Endodermal cell (in vitro differentiated cells): ENCODE results near the gene UQCRQ. TPM values are rescaled to one million over a fixed set of nuclear protein-coding genes. Genes with fewer than 3 reads are reported as not detected.
A peak's percentile ranks its signal among the peaks of the same experiment; 100 is the strongest.

Experiments
- DNase-seq: peaks from one replicate; pipeline ENCODE4 v3.0.0-alpha.2; 2017
- H3K27ac ChIP-seq: 2 replicates; pipeline ENCODE4 v1.5.1; 2013; ENCODE audit warnings: mild to moderate bottlenecking, low read depth, low read length, moderate library complexity
- H3K27me3 ChIP-seq: 2 replicates; pipeline ENCODE4 v1.6.1; 2013; ENCODE audit warnings: mild to moderate bottlenecking, low read length, moderate library complexity; ENCODE audit not compliant: insufficient read depth, control insufficient read depth, poor library complexity, severe bottlenecking
- H3K36me3 ChIP-seq: 2 replicates; pipeline ENCODE4 v1.7.0; 2013; ENCODE audit warnings: mild to moderate bottlenecking, low read length, moderate library complexity; ENCODE audit not compliant: control insufficient read depth, insufficient read depth
- H3K4me1 ChIP-seq: one replicate; pipeline ENCODE4 v1.7.0; 2013; ENCODE audit warnings: low read length; ENCODE audit not compliant: control insufficient read depth, insufficient read depth
- H3K4me3 ChIP-seq: 2 replicates; pipeline ENCODE4 v1.5.1; 2013; ENCODE audit warnings: mild to moderate bottlenecking, low read length, moderate library complexity
- H3K9ac ChIP-seq: 2 replicates; pipeline ENCODE4 v1.6.1; 2013; ENCODE audit warnings: mild to moderate bottlenecking, low read length, moderate library complexity; ENCODE audit not compliant: poor library complexity, severe bottlenecking; ENCODE audit errors: extremely low read depth
- H3K9me3 ChIP-seq: 2 replicates; pipeline ENCODE4 v1.6.1; 2013; ENCODE audit warnings: mild to moderate bottlenecking, low read length, moderate library complexity; ENCODE audit not compliant: control insufficient read depth
- H3K27ac Mint-ChIP-seq: 2 replicates; pipeline ENCODE4 v1.8.0; 2020; ENCODE audit warnings: mixed read lengths
- H3K27me3 Mint-ChIP-seq: 2 replicates; pipeline ENCODE4 v1.8.0; 2021; ENCODE audit warnings: mild to moderate bottlenecking, mixed read lengths; ENCODE audit not compliant: insufficient read depth
- H3K36me3 Mint-ChIP-seq: 2 replicates; pipeline ENCODE4 v1.8.0; 2020; ENCODE audit warnings: low read depth, mixed read lengths
- H3K4me1 Mint-ChIP-seq: 2 replicates; pipeline ENCODE4 v1.8.0; 2020; ENCODE audit warnings: mixed read lengths
- H3K4me3 Mint-ChIP-seq: 2 replicates; pipeline ENCODE4 v1.8.0; 2020; ENCODE audit warnings: mild to moderate bottlenecking, moderate library complexity, mixed read lengths
- H3K9me3 Mint-ChIP-seq: 2 replicates; pipeline ENCODE4 v1.8.0; 2020; ENCODE audit warnings: mild to moderate bottlenecking, mixed read lengths
- CTCF ChIP-seq: fragments of 200-600 bp; sonication (generic); conservative IDR thresholded peaks from 2 replicates; pipeline ENCODE4 v1.5.0; 2021; ENCODE audit warnings: antibody characterized with exemption, mild to moderate bottlenecking
- WGBS, 2 experiments: methylation state at CpG; one replicate each; pipeline versions ENCODE4 v1.1.5 to v1.1.7; 2013; ENCODE audit warnings: missing lambda C conversion rate in 2 of 2, mixed read lengths in 1 of 2; ENCODE audit not compliant: insufficient coverage in 1 of 2, insufficient read length in 1 of 2; 5-methylcytosine and 5-hydroxymethylcytosine counted together
- total RNA-seq, 2 donors: library from RNA; stranded (reverse); fragmentation: NEBNext Ultra II Directional in 1 of 2; extraction: Animal tissue kit (Norgen Biotek cat#: 25700) in 1 of 2; gene quantifications; 2 replicates in 1 of 2; 3 replicates in 1 of 2; pipeline ENCODE4 v1.2.1, GENCODE V29; 2021

UQCRQ gene
- total RNA-seq, 2 donors from 2014 or later = 261 to 286 TPM

GRCh38 chr5:132820162-132820754, 46.2 kb upstream of the UQCRQ start:
- Histone ChIP-seq H3K27ac (no peak overlapping the region), H3K27me3 (peaks cover 28% of the 10 kb centered on the region), H3K36me3 (no peaks in the 10 kb centered on the region), H3K9ac (no peak overlapping the region), H3K4me3 (no peak overlapping the region), H3K9me3 (no peaks in the 10 kb centered on the region), H3K4me1 (peaks cover 4% of the 10 kb centered on the region)
- H3K27ac Mint-ChIP-seq = no peak overlapping the region
- peak; percentile 98 for DNase-seq
- peaks cover 3% of the 10 kb centered on the region for H3K36me3 Mint-ChIP-seq
- H3K4me3 Mint-ChIP-seq = no peak overlapping the region
- peaks cover 45% of the 10 kb centered on the region for H3K27me3 Mint-ChIP-seq
- H3K4me1 Mint-ChIP-seq = peaks cover 4% of the 10 kb centered on the region
- peaks cover under 1% of the 10 kb centered on the region for H3K9me3 Mint-ChIP-seq
- 37 to 45% methylated on average over 10 to 15 of the region's 15 CpGs for WGBS, 2 experiments
- TF ChIP-seq CTCF = peak; percentile 97

GRCh38 chr5:132821350-132821749, 45.1 kb upstream of the UQCRQ start:
- Histone ChIP-seq H3K27me3 (peaks cover 28% of the 10 kb centered on the region), H3K9ac (no peak overlapping the region), H3K4me3 (no peak overlapping the region), H3K4me1 (peaks cover 4% of the 10 kb centered on the region), H3K27ac (no peak overlapping the region), H3K36me3 (no peaks in the 10 kb centered on the region), H3K9me3 (no peaks in the 10 kb centered on the region)
- Mint-ChIP-seq H3K27ac (no peak overlapping the region), H3K4me3 (no peak overlapping the region), H3K36me3 (peaks cover 3% of the 10 kb centered on the region), H3K9me3 (no peaks in the 10 kb centered on the region), H3K4me1 (peaks cover 8% of the 10 kb centered on the region), H3K27me3 (peaks cover 35% of the 10 kb centered on the region)
- DNase-seq = no peak
- WGBS, 2 experiments = 83% methylated on average over 3 of the region's 3 CpGs; no CpG with 5 or more reads in 1 of the 2 experiments
- TF ChIP-seq CTCF = no peak

GRCh38 chr5:132821791-132822190, 44.7 kb upstream of the UQCRQ start:
- no peak for DNase-seq
- H3K4me1 Mint-ChIP-seq = peaks cover 12% of the 10 kb centered on the region
- WGBS, 2 experiments = 92 to 100% methylated on average over 1 of the region's 1 CpG
- Histone ChIP-seq H3K4me3 (no peak overlapping the region), H3K27ac (no peak overlapping the region), H3K4me1 (peaks cover 4% of the 10 kb centered on the region), H3K9ac (no peak overlapping the region), H3K36me3 (no peaks in the 10 kb centered on the region), H3K27me3 (peaks cover 33% of the 10 kb centered on the region), H3K9me3 (no peaks in the 10 kb centered on the region)
- peaks cover 35% of the 10 kb centered on the region for H3K27me3 Mint-ChIP-seq
- H3K4me3 Mint-ChIP-seq = no peak overlapping the region
- H3K36me3 Mint-ChIP-seq = peaks cover 3% of the 10 kb centered on the region
- TF ChIP-seq CTCF = no peak
- H3K27ac Mint-ChIP-seq = no peak overlapping the region
- H3K9me3 Mint-ChIP-seq = no peaks in the 10 kb centered on the region
